H1 (cell line): Measurements from ENCODE around the gene SCAMP3. TPM values are rescaled to one million over a fixed set of nuclear protein-coding genes. Genes with fewer than 3 reads are reported as not detected.
A peak's percentile ranks its signal among the peaks of the same experiment; 100 is the strongest.

ENCODE experiments used
- CTCF ChIA-PET: fragments of 300-600 bp; sonication (Branson Sonifier 250); formaldehyde crosslinking; loops from one replicate; lab custom pipeline; 2021; ENCODE audit not compliant: partially characterized antibody; lab: Charles Lee
- POLR2A ChIA-PET: fragments of 300-600 bp; sonication (Branson Sonifier 250); formaldehyde crosslinking; loops from one replicate; lab custom pipeline; 2021; ENCODE audit warnings: inconsistent platforms; ENCODE audit not compliant: partially characterized antibody; lab: Charles Lee
- DNase-seq, 2 experiments: peaks; one replicate each; pipeline versions ENCODE4 v3.0.0 to v3.0.0-alpha.2; 2010 to 2022; ENCODE audit warnings: low spot score in 2 of 2, low read depth in 1 of 2, mixed read lengths in 1 of 2
- FAIRE-seq: peaks from 2 replicates; lab custom pipeline; 2011; peaks lifted over from hg19 to GRCh38; lab: Jason Lieb, UNC
- H2AFZ ChIP-seq: 2 replicates; pipeline ENCODE4 v1.8.1; 2012; ENCODE audit warnings: low read length, inconsistent platforms
- H2AK5ac ChIP-seq: 2 replicates; pipeline ENCODE4 v1.6.1; 2013; ENCODE audit warnings: low read depth, low read length
- H2BK120ac ChIP-seq: replicated peaks from 2 replicates; pipeline ENCODE3; 2013; ENCODE audit warnings: low read depth, low read length, inconsistent platforms
- H2BK12ac ChIP-seq: 2 replicates; pipeline ENCODE4 v1.6.1; 2013; ENCODE audit warnings: low read depth, low read length
- H2BK15ac ChIP-seq: 2 replicates; pipeline ENCODE4 v1.6.1; 2013; ENCODE audit warnings: low read length
- H2BK20ac ChIP-seq: 2 replicates; pipeline ENCODE4 v1.6.1; 2013; ENCODE audit warnings: low read length
- H2BK5ac ChIP-seq: 2 replicates; pipeline ENCODE4 v1.6.1; 2013; ENCODE audit warnings: low read depth, low read length
- H3K14ac ChIP-seq: 2 replicates; pipeline ENCODE4 v1.6.1; 2013; ENCODE audit warnings: inconsistent platforms; ENCODE audit not compliant: insufficient read length
- H3K18ac ChIP-seq: 2 replicates; pipeline ENCODE4 v1.6.1; 2013; ENCODE audit warnings: low read length; ENCODE audit errors: extremely low read depth
- H3K23ac ChIP-seq: 2 replicates; pipeline ENCODE4 v1.6.1; 2013; ENCODE audit warnings: inconsistent platforms; ENCODE audit not compliant: insufficient read length
- H3K23me2 ChIP-seq: 2 replicates; pipeline ENCODE4 v1.6.1; 2013; ENCODE audit warnings: low read depth, low read length
- H3K27ac ChIP-seq: 2 replicates; pipeline ENCODE4 v1.6.1; 2011; ENCODE audit warnings: low read depth, low read length, inconsistent platforms
- H3K27me3 ChIP-seq, 4 experiments: replicated peaks in 1 of 4; 1 replicate in 1 of 4; 2 replicates in 3 of 4; pipeline versions ENCODE4 v1.6.1 to v1.8.1; 2011 to 2013; ENCODE audit warnings: low read length in 3 of 4, mild to moderate bottlenecking in 3 of 4, inconsistent platforms in 2 of 4, mixed read lengths in 2 of 4, moderate library complexity in 1 of 4; ENCODE audit not compliant: control insufficient read depth in 3 of 4, insufficient read depth in 3 of 4; ENCODE audit errors: extremely low read depth in 1 of 4
- H3K36me3 ChIP-seq, 4 experiments: 2 replicates each; pipeline versions ENCODE4 v1.6.1 to v1.8.1; 2011 to 2013; ENCODE audit warnings: mild to moderate bottlenecking in 4 of 4, low read length in 3 of 4, moderate library complexity in 2 of 4, control low read depth in 1 of 4, inconsistent platforms in 1 of 4; ENCODE audit not compliant: insufficient read depth in 4 of 4, control insufficient read depth in 2 of 4
- H3K4ac ChIP-seq: replicated peaks from 2 replicates; pipeline ENCODE3; 2013; ENCODE audit warnings: low read length, low read depth, mixed read lengths, inconsistent platforms; ENCODE audit not compliant: insufficient read length
- H3K4me1 ChIP-seq, 4 experiments: replicated peaks in 1 of 4; 1 replicate in 1 of 4; 2 replicates in 3 of 4; pipeline versions ENCODE4 v1.6.1 to v1.8.1; 2011 to 2013; ENCODE audit warnings: low read length in 3 of 4, inconsistent platforms in 2 of 4, mixed read lengths in 1 of 4; ENCODE audit not compliant: insufficient read depth in 4 of 4, control insufficient read depth in 3 of 4
- H3K4me2 ChIP-seq, 2 experiments: 2 replicates each; pipeline versions ENCODE4 v1.6.1 to v1.8.1; 2011 to 2013; ENCODE audit warnings: low read depth in 2 of 2, low read length in 2 of 2, control low read depth in 1 of 2, inconsistent platforms in 1 of 2, mild to moderate bottlenecking in 1 of 2; ENCODE audit not compliant: insufficient read depth in 1 of 2
- H3K4me3 ChIP-seq, 4 experiments: fragments of 200-600, 300-600 bp in 1 of 4; sonication (generic), shearing (Covaris generic), sonication (Bioruptor Twin) in 1 of 4; 2 replicates each; pipeline versions ENCODE4 v1.5.1 to v1.8.1; 2011 to 2016; ENCODE audit warnings: low read length in 4 of 4, low read depth in 3 of 4, control low read depth in 2 of 4, inconsistent platforms in 2 of 4, mild to moderate bottlenecking in 2 of 4, mixed read lengths in 1 of 4, moderate library complexity in 1 of 4; ENCODE audit not compliant: insufficient read depth in 2 of 4; ENCODE audit errors: extremely low read depth in 1 of 4
- H3K56ac ChIP-seq: replicated peaks from 2 replicates; pipeline ENCODE3; 2013; ENCODE audit warnings: low read depth, mild to moderate bottlenecking, mixed read lengths, low read length, inconsistent platforms; ENCODE audit not compliant: insufficient read length
- H3K79me1 ChIP-seq: 2 replicates; pipeline ENCODE4 v1.6.1; 2013; ENCODE audit warnings: low read depth, low read length, control low read depth
- H3K79me2 ChIP-seq, 2 experiments: 2 replicates each; pipeline versions ENCODE4 v1.6.1 to v1.8.1; 2012 to 2013; ENCODE audit warnings: low read length in 2 of 2, mild to moderate bottlenecking in 2 of 2, inconsistent platforms in 1 of 2; ENCODE audit not compliant: insufficient read depth in 2 of 2, control insufficient read depth in 1 of 2
- H3K9ac ChIP-seq, 4 experiments: replicated peaks in 1 of 4; 1 replicate in 1 of 4; 2 replicates in 3 of 4; pipeline versions ENCODE4 v1.6.1 to v1.8.1; 2011 to 2013; ENCODE audit warnings: low read depth in 3 of 4, low read length in 3 of 4, control low read depth in 2 of 4, mild to moderate bottlenecking in 2 of 4, moderate library complexity in 2 of 4, inconsistent platforms in 1 of 4; ENCODE audit errors: extremely low read depth in 1 of 4
- H3K9me3 ChIP-seq, 2 experiments: 2 replicates each; pipeline versions ENCODE4 v1.6.1 to v1.8.1; 2012 to 2013; ENCODE audit warnings: mild to moderate bottlenecking in 2 of 2, moderate library complexity in 2 of 2, control low read depth in 1 of 2, inconsistent platforms in 1 of 2, low read depth in 1 of 2, low read length in 1 of 2, mixed read lengths in 1 of 2; ENCODE audit not compliant: insufficient read depth in 2 of 2
- H4K20me1 ChIP-seq, 2 experiments: replicated peaks in 1 of 2; 2 replicates each; pipeline versions ENCODE3 to v1.8.1; 2011 to 2013; ENCODE audit warnings: inconsistent platforms in 2 of 2, low read length in 2 of 2, mild to moderate bottlenecking in 1 of 2; ENCODE audit not compliant: insufficient read depth in 2 of 2, control insufficient read depth in 1 of 2
- H4K5ac ChIP-seq: 2 replicates; pipeline ENCODE4 v1.6.1; 2013; ENCODE audit warnings: low read length, low read depth, mixed read lengths, inconsistent platforms; ENCODE audit not compliant: insufficient read length
- H4K8ac ChIP-seq: 2 replicates; pipeline ENCODE4 v1.8.0; 2013; ENCODE audit warnings: mild to moderate bottlenecking, moderate library complexity, low read length, inconsistent platforms; ENCODE audit not compliant: insufficient read depth; ENCODE audit errors: extremely low read depth
- H4K91ac ChIP-seq: replicated peaks from 2 replicates; pipeline ENCODE3; 2013; ENCODE audit warnings: low read length, mixed read lengths, inconsistent platforms; ENCODE audit not compliant: insufficient read length
- CEBPB ChIP-seq: IDR thresholded peaks from 2 replicates; pipeline ENCODE4 v1.6.1; 2012; ENCODE audit warnings: low read depth, low read length
- GTF2F1 ChIP-seq: IDR thresholded peaks from 2 replicates; pipeline ENCODE4 v1.6.1; 2012; ENCODE audit warnings: low read depth, low read length, improper control_type of control experiment, borderline replicate concordance
- RBBP5 ChIP-seq: IDR thresholded peaks from 2 replicates; pipeline ENCODE4 v1.7.1; 2012; ENCODE audit warnings: low read depth, mild to moderate bottlenecking, inconsistent platforms, low read length, moderate library complexity, borderline replicate concordance
- SUZ12 ChIP-seq: fragments of 200-600 bp; sonication (generic); IDR thresholded peaks from 2 replicates; pipeline ENCODE4 v1.6.1; 2012; ENCODE audit warnings: mild to moderate bottlenecking, inconsistent platforms, low read length, moderate library complexity, mixed read lengths
- TAF1 ChIP-seq: IDR thresholded peaks from 2 replicates; pipeline ENCODE4 v1.6.1; 2011; ENCODE audit warnings: mild to moderate bottlenecking, low read depth, low read length
- TEAD4 ChIP-seq: IDR thresholded peaks from 2 replicates; pipeline ENCODE4 v1.6.1; 2012; ENCODE audit warnings: low read depth, low read length, inconsistent platforms, mixed read lengths
- WGBS, 2 experiments: shearing (Covaris generic) in 1 of 2; methylation state at CpG; one replicate each; pipeline versions ENCODE4 v1.1.6 to v1.1.7; 2013 to 2015; ENCODE audit warnings: low lambda C conversion rate in 2 of 2, mixed read lengths in 2 of 2, inconsistent platforms in 1 of 2, low coverage in 1 of 2, missing lambda C conversion rate in 1 of 2; ENCODE audit not compliant: insufficient replicate concordance in 2 of 2, insufficient coverage in 1 of 2, insufficient read length in 1 of 2; ENCODE audit errors: extremely low coverage in 1 of 2, missing lambda C conversion rate in 1 of 2; 5-methylcytosine and 5-hydroxymethylcytosine counted together
- polyA plus RNA-seq, 7 experiments: library from polyadenylated mRNA; depleted of rRNA in 3 of 7; stranded (reverse) in 5 of 7; unstranded in 2 of 7; fragments of >200 nt in 5 of 7; fragments of 200-250 nt in 2 of 7; gene quantifications; 1 replicate in 5 of 7; 2 replicates in 1 of 7; 4 replicates in 1 of 7; pipeline versions ENCODE4 v1.2.1 to v1.2.3, GENCODE V29; 2011 to 2013; ENCODE audit warnings: missing spikeins in 2 of 7, mixed read lengths in 2 of 7
- total RNA-seq: library from RNA; stranded (reverse); fragmentation: NEBNext Ultra II Directional; extraction: Animal tissue kit (Norgen Biotek cat#: 25700); gene quantifications from 2 replicates; pipeline ENCODE4 v1.2.1, GENCODE V29; 2021

The SCAMP3 gene
- total and polyA plus RNA-seq, 2 of the 8 experiments (the other 6 are each of a cell fraction or from before 2014, with no cell fraction given): 48.9 to 143 TPM

- H4K5ac ChIP-seq: no peak overlapping the region
- H3K56ac ChIP-seq: no peak overlapping the region
- 0 out of 2 replicates have a peak overlapping the region, but pooled peaks have one; percentile 27 for H2BK12ac ChIP-seq
- no peak overlapping the region for H2AFZ ChIP-seq
- no peak overlapping the region for H4K8ac ChIP-seq
- H3K9ac ChIP-seq: no peak overlapping the region
- no peak overlapping the region for H2BK120ac ChIP-seq
- no peak overlapping the region for H3K18ac ChIP-seq
- FAIRE-seq: no peak
- no peak overlapping the region for H3K23ac ChIP-seq
- peaks cover 4% of the 10 kb centered on the region; the same call in 1 of the 2 replicates for H3K23me2 ChIP-seq
- POLR2A ChIA-PET: interaction anchor here (0.6 to 2.5 kb wide), 4 partner anchors 9 to 196 kb away, joined by 3 to 10 read pairs (median 4); no protein-coding TSS in a partner anchor
- H3K4me2 ChIP-seq: no peak overlapping the region
- H3K4ac ChIP-seq: no peak overlapping the region
- H3K9me3 ChIP-seq: no peaks in the 10 kb centered on the region
- no peaks in the 10 kb centered on the region for H4K20me1 ChIP-seq
- no peak overlapping the region for H2BK5ac ChIP-seq
- H3K79me2 ChIP-seq: no peaks in the 10 kb centered on the region
- H2AK5ac ChIP-seq: no peak overlapping the region
- H4K91ac ChIP-seq: no peak overlapping the region
- H2BK20ac ChIP-seq: no peak overlapping the region
- H3K4me3 ChIP-seq: no peak overlapping the region
- no peak overlapping the region for H3K27ac ChIP-seq
- no peak overlapping the region for H3K14ac ChIP-seq
- H3K4me1 ChIP-seq: peaks cover 9 to 10% (median 10%) of the 10 kb centered on the region in 4 experiments
- no peak for DNase-seq
- CTCF ChIA-PET: interaction anchor here (3.2 to 8.4 kb wide), 3 partner anchors 24 to 40 kb away, joined by 15 to 79 read pairs (median 50); partner anchors contain the start of genes FDPS and RUSC1
- H2BK15ac ChIP-seq: 0 out of 2 replicates have a peak overlapping the region, but pooled peaks have one; percentile 46
- no peaks in the 10 kb centered on the region for H3K27me3 ChIP-seq
- no peaks in the 10 kb centered on the region; a peak in 1 of 8 replicates for H3K36me3 ChIP-seq
- no peaks in the 10 kb centered on the region; the same call in 1 of the 2 replicates for H3K79me1 ChIP-seq
- WGBS, 2 experiments: 94% methylated on average over 26 of the region's 29 CpGs; no CpG with 5 or more reads in 1 of the 2 experiments
- TF ChIP-seq TEAD4 (no peak), GTF2F1 (no peak), TAF1 (no peak), CEBPB (no peak), RBBP5 (no peak), SUZ12 (no peak)
These were observed 20.4 kb upstream of the SCAMP3 start for GRCh38 chr1:155282488-155283091.
